ENCODE measurements around the gene GJB4. TPM values are rescaled to one million over a fixed set of nuclear protein-coding genes. Genes with fewer than 3 reads are reported as not detected.

Gene GJB4
- total and polyA plus RNA-seq, 4 donors, result not detected

DNA sequence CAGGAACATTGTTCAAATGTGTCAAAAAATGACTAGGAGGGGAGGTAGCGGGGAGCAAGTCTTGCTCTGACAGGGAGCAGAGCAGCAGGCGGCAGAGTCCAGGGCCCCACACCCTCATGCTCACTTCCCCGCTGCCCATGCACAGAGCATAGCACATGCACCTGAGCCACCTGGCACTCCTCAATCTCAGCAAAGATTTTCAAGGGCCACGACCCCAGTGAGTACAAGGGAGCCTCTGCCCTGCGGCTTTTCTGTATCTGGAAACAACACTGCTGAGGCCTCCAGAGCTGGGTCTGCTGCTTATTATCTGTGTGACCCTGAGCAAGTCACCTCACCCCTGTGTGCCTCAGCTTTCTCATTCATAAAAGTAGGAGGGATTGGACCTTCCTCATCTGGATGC is 20.4 kb downstream of the GJB4 start:
- DNase-seq (ENCODE audit: low spot score), result no peak
- H3K27ac ChIP-seq (ENCODE audit: low read depth in 1 of 2, low read length in 2 of 2), result no peak overlapping the region
- H3K4me3 ChIP-seq (ENCODE audit: low read depth in 1 of 3, low read length in 3 of 3), result no peak overlapping the region
- TF ChIP-seq HNF4A (conservative IDR thresholded peaks at IDR 0.05) (no peak), GABPA (IDR thresholded peaks at IDR 0.05 in 1 of 2, conservative IDR thresholded peaks at IDR 0.05 in 1 of 2) (no peak), ZBTB33 (IDR thresholded peaks at IDR 0.05) (no peak), REST (IDR thresholded peaks at IDR 0.05) (no peak), RAD21 (IDR thresholded peaks at IDR 0.05) (no peak), RXRA (IDR thresholded peaks at IDR 0.05) (no peak), NR2F2 (IDR thresholded peaks at IDR 0.05) (no peak), FOXA1 (IDR thresholded peaks at IDR 0.05) (no peak), HNF4G (IDR thresholded peaks at IDR 0.05) (no peak), SP1 (IDR thresholded peaks at IDR 0.05) (no peak), FOXA2 (IDR thresholded peaks at IDR 0.05) (no peak), JUND (IDR thresholded peaks at IDR 0.05) (no peak), TAF1 (conservative IDR thresholded peaks at IDR 0.05) (no peak), EGR1 (IDR thresholded peaks at IDR 0.05; ENCODE audit: low read depth in 2 of 2) (no peak)
- TF ChIP-seq, protein P1, sequence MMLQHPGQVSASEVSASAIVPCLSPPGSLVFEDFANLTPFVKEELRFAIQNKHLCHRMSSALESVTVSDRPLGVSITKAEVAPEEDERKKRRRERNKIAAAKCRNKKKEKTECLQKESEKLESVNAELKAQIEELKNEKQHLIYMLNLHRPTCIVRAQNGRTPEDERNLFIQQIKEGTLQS (IDR thresholded peaks at IDR 0.05), result no peak
- no peaks in the 10 kb centered on the region for H3K9me3 ChIP-seq (ENCODE audit: control insufficient read depth in 4 of 4, low read length in 3 of 4)
- no peak overlapping the region for H3K9ac ChIP-seq (ENCODE audit: low read depth in 1 of 2, low read length in 2 of 2)
- 91% methylated on average over 5 of the region's 5 CpGs for WGBS
- no peaks in the 10 kb centered on the region for H3K36me3 ChIP-seq (ENCODE audit: control insufficient read depth in 4 of 4, insufficient read depth in 3 of 4, low read depth in 1 of 4, low read length in 3 of 4)
- no peaks in the 10 kb centered on the region for H3K27me3 ChIP-seq (ENCODE audit: control insufficient read depth in 4 of 4, insufficient read depth in 4 of 4, low read length in 3 of 4)
- H3K4me1 ChIP-seq (ENCODE audit: control insufficient read depth in 4 of 4, insufficient read depth in 4 of 4, low read length in 3 of 4), result peaks cover 7 to 21% (median 13%) of the 10 kb centered on the region in 4 donors

DNA sequence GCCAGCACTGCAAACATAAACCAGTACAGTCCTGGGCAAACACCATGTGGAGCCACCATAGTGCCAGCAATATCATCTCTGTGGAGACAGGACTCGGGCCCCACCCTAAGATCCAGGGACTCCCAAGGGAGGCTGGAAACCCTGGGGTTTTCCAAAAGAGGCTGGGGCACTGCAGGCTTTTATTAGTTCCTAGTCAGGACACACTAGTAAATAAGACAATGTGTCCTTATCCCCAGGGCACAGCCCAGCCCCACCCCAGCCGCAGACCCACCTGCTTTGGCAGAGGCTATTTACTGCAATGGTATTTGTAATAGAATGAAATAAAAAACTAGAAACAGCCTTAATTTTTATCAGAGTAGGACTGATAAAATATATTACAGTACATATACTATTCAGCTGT is 21.0 kb downstream of the GJB4 start:
- Histone ChIP-seq H3K27me3 (ENCODE audit: control insufficient read depth in 4 of 4, insufficient read depth in 4 of 4, low read length in 3 of 4) (no peaks in the 10 kb centered on the region), H3K36me3 (ENCODE audit: control insufficient read depth in 4 of 4, insufficient read depth in 3 of 4, low read depth in 1 of 4, low read length in 3 of 4) (no peaks in the 10 kb centered on the region), H3K9ac (ENCODE audit: low read depth in 1 of 2, low read length in 2 of 2) (no peak overlapping the region), H3K4me1 (ENCODE audit: control insufficient read depth in 4 of 4, insufficient read depth in 4 of 4, low read length in 3 of 4) (peaks cover 8 to 26% (median 16%) of the 10 kb centered on the region in 4 donors), H3K27ac (ENCODE audit: low read depth in 1 of 2, low read length in 2 of 2) (no peak overlapping the region), H3K4me3 (ENCODE audit: low read depth in 1 of 3, low read length in 3 of 3) (no peak overlapping the region), H3K9me3 (ENCODE audit: control insufficient read depth in 4 of 4, low read length in 3 of 4) (no peaks in the 10 kb centered on the region)
- WGBS, result 87% methylated on average over 2 of the region's 2 CpGs
- TF ChIP-seq REST (IDR thresholded peaks at IDR 0.05) (no peak), MAX (IDR thresholded peaks at IDR 0.05) (no peak), ZBTB33 (IDR thresholded peaks at IDR 0.05) (no peak)
- TF ChIP-seq, protein P2, sequence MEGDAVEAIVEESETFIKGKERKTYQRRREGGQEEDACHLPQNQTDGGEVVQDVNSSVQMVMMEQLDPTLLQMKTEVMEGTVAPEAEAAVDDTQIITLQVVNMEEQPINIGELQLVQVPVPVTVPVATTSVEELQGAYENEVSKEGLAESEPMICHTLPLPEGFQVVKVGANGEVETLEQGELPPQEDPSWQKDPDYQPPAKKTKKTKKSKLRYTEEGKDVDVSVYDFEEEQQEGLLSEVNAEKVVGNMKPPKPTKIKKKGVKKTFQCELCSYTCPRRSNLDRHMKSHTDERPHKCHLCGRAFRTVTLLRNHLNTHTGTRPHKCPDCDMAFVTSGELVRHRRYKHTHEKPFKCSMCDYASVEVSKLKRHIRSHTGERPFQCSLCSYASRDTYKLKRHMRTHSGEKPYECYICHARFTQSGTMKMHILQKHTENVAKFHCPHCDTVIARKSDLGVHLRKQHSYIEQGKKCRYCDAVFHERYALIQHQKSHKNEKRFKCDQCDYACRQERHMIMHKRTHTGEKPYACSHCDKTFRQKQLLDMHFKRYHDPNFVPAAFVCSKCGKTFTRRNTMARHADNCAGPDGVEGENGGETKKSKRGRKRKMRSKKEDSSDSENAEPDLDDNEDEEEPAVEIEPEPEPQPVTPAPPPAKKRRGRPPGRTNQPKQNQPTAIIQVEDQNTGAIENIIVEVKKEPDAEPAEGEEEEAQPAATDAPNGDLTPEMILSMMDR (IDR thresholded peaks at IDR 0.05; ENCODE audit: low read depth, low read length, missing input control), result no peak
- DNase-seq (ENCODE audit: low spot score), result no peak
